HEK293 (cell line): ENCODE data around the gene POLD2.

Source experiments
- CTCF ChIA-PET: fragments of 350-600 bp; formaldehyde crosslinking; extraction: SDS; loops from one replicate; lab custom pipeline; 2021; ENCODE audit warnings: antibody characterized with exemption; lab: Yijun Ruan, JAX
- POLR2A ChIA-PET: fragments of 300-600 bp; formaldehyde crosslinking; extraction: SDS; loops from one replicate; lab custom pipeline; 2020; ENCODE audit warnings: antibody characterized with exemption, inconsistent platforms; lab: Yijun Ruan, JAX
- H3K27ac ChIP-seq: fragments of 200-500 bp; sonication (Bioruptor generic); 2 replicates; pipeline ENCODE4 v1.5.1; 2014; ENCODE audit warnings: low read depth, low read length, control low read depth, inconsistent platforms; ENCODE audit errors: extremely low read depth
- H3K36me3 ChIP-seq, 2 experiments: fragments of 200-500 bp in 1 of 2; sonication (Bioruptor generic) in 1 of 2; 1 replicate in 1 of 2; 2 replicates in 1 of 2; pipeline ENCODE4 v1.5.1; 2014 to 2017; ENCODE audit warnings: inconsistent platforms in 2 of 2, low read length in 2 of 2; ENCODE audit not compliant: control insufficient read depth in 2 of 2, insufficient read depth in 1 of 2
- H3K4me1 ChIP-seq: fragments of 200-500 bp; sonication (Bioruptor generic); 2 replicates; pipeline ENCODE4 v1.5.1; 2014; ENCODE audit warnings: mild to moderate bottlenecking, low read length, inconsistent platforms; ENCODE audit not compliant: control insufficient read depth, insufficient read depth
- H3K4me3 ChIP-seq: 2 replicates; pipeline ENCODE4 v1.5.1; 2011; ENCODE audit warnings: low read depth, mild to moderate bottlenecking, control low read depth, low read length, moderate library complexity
- H3K9me3 ChIP-seq: fragments of 200-500 bp; sonication (Bioruptor generic); 2 replicates; pipeline ENCODE4 v1.5.1; 2014; ENCODE audit warnings: low read depth, low read length, inconsistent platforms; ENCODE audit not compliant: control insufficient read depth, insufficient read depth
- BCL6B ChIP-seq: fragments of 450-650 bp; formaldehyde crosslinking; IDR thresholded peaks from 2 replicates; pipeline ENCODE4 v1.5.1; 2017; ENCODE audit warnings: missing biosample characterization, missing genetic modification characterization
- GFI1B ChIP-seq: fragments of 450-650 bp; formaldehyde crosslinking; IDR thresholded peaks from 2 replicates; pipeline ENCODE4 v1.5.1; 2016; ENCODE audit warnings: missing biosample characterization, missing genetic modification characterization
- KLF7 ChIP-seq: fragments of 450-650 bp; formaldehyde crosslinking; IDR thresholded peaks from 2 replicates; pipeline ENCODE4 v1.5.1; 2016; ENCODE audit warnings: missing biosample characterization, missing genetic modification characterization, borderline replicate concordance
- KLF8 ChIP-seq: fragments of 450-650 bp; formaldehyde crosslinking; IDR thresholded peaks from 2 replicates; pipeline ENCODE4 v1.5.1; 2016; ENCODE audit warnings: missing biosample characterization, missing genetic modification characterization
- OSR2 ChIP-seq: fragments of 450-650 bp; formaldehyde crosslinking; IDR thresholded peaks from 2 replicates; pipeline ENCODE4 v1.5.1; 2016; ENCODE audit warnings: missing biosample characterization, missing genetic modification characterization
- PRDM2 ChIP-seq: fragments of 450-650 bp; formaldehyde crosslinking; IDR thresholded peaks from 2 replicates; pipeline ENCODE4 v1.5.1; 2016; ENCODE audit warnings: missing biosample characterization, missing genetic modification characterization, borderline replicate concordance
- SETDB1 ChIP-seq: IDR thresholded peaks from one replicate; pipeline ENCODE4 v1.6.1; 2017; ENCODE audit warnings: mild to moderate bottlenecking, low read length, moderate library complexity, mixed read lengths; ENCODE audit not compliant: insufficient read length
- ZFP69B ChIP-seq: fragments of 450-650 bp; formaldehyde crosslinking; IDR thresholded peaks from 2 replicates; pipeline ENCODE4 v1.5.1; 2016; ENCODE audit warnings: missing biosample characterization, missing genetic modification characterization
- ZNF404 ChIP-seq: fragments of 450-650 bp; formaldehyde crosslinking; IDR thresholded peaks from 2 replicates; pipeline ENCODE4 v1.5.1; 2017; ENCODE audit warnings: missing biosample characterization, missing genetic modification characterization
- ZNF510 ChIP-seq: fragments of 450-650 bp; formaldehyde crosslinking; IDR thresholded peaks from 2 replicates; pipeline ENCODE4 v1.5.1; 2018; ENCODE audit warnings: mild to moderate bottlenecking, missing genetic modification characterization, missing biosample characterization; ENCODE audit not compliant: insufficient replicate concordance
- ZNF514 ChIP-seq: fragments of 450-650 bp; formaldehyde crosslinking; IDR thresholded peaks from 2 replicates; pipeline ENCODE4 v1.5.1; 2016; ENCODE audit warnings: missing biosample characterization, missing genetic modification characterization
- ZNF791 ChIP-seq: fragments of 450-650 bp; formaldehyde crosslinking; IDR thresholded peaks from 2 replicates; pipeline ENCODE4 v1.5.1; 2016; ENCODE audit warnings: missing biosample characterization, missing genetic modification characterization
- ZSCAN23 ChIP-seq: fragments of 450-650 bp; formaldehyde crosslinking; IDR thresholded peaks from 2 replicates; pipeline ENCODE4 v1.5.1; 2016; ENCODE audit warnings: missing biosample characterization, missing genetic modification characterization
- TF ChIP-seq, protein P1 (sequence below): fragments of 450-650 bp; formaldehyde crosslinking; conservative IDR thresholded peaks from 2 replicates; pipeline ENCODE4 v1.5.1; 2016; ENCODE audit warnings: low read depth, missing biosample characterization, missing genetic modification characterization

The POLD2 gene

GRCh38 chr7:44105832-44106231 is 17.5 kb downstream of the POLD2 start:
- H3K9me3 ChIP-seq = no peaks in the 10 kb centered on the region
- H3K36me3 ChIP-seq = no peaks in the 10 kb centered on the region
- H3K27ac ChIP-seq = no peak overlapping the region
- TF ChIP-seq GFI1B (no peak), KLF8 (tag by site-specific recombination) (no peak), ZNF404 (tag by site-specific recombination) (no peak), ZNF791 (tag by site-specific recombination) (no peak), ZNF514 (no peak), ZSCAN23 (no peak), PRDM2 (no peak), ZNF510 (tag by site-specific recombination) (no peak), BCL6B (tag by site-specific recombination) (no peak), OSR2 (tag by site-specific recombination) (no peak), SETDB1 (no peak), ZFP69B (tag by site-specific recombination) (no peak), KLF7 (tag by site-specific recombination) (no peak)
- TF ChIP-seq, protein P1, sequence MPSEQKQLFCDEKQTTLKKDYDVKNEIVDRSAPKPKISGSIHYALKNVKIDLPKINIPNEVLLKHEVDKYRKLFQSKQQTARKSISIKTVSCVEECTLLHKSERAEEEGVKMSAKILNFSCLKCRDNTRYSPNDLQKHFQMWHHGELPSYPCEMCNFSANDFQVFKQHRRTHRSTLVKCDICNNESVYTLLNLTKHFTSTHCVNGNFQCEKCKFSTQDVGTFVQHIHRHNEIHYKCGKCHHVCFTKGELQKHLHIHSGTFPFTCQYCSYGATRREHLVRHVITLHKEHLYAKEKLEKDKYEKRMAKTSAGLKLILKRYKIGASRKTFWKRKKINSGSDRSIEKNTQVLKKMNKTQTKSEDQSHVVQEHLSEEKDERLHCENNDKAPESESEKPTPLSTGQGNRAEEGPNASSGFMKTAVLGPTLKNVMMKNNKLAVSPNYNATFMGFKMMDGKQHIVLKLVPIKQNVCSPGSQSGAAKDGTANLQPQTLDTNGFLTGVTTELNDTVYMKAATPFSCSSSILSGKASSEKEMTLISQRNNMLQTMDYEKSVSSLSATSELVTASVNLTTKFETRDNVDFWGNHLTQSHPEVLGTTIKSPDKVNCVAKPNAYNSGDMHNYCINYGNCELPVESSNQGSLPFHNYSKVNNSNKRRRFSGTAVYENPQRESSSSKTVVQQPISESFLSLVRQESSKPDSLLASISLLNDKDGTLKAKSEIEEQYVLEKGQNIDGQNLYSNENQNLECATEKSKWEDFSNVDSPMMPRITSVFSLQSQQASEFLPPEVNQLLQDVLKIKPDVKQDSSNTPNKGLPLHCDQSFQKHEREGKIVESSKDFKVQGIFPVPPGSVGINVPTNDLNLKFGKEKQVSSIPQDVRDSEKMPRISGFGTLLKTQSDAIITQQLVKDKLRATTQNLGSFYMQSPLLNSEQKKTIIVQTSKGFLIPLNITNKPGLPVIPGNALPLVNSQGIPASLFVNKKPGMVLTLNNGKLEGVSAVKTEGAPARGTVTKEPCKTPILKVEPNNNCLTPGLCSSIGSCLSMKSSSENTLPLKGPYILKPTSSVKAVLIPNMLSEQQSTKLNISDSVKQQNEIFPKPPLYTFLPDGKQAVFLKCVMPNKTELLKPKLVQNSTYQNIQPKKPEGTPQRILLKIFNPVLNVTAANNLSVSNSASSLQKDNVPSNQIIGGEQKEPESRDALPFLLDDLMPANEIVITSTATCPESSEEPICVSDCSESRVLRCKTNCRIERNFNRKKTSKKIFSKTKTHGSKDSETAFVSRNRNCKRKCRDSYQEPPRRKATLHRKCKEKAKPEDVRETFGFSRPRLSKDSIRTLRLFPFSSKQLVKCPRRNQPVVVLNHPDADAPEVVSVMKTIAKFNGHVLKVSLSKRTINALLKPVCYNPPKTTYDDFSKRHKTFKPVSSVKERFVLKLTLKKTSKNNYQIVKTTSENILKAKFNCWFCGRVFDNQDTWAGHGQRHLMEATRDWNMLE (tag by site-specific recombination) = no peak
- TF ChIP-seq, all 188 proteins: peak for 0
- Histone ChIP-seq H3K4me3 (no peak overlapping the region), H3K4me1 (no peaks in the 10 kb centered on the region)
- POLR2A ChIA-PET = interaction anchor here (0.6 to 1.5 kb wide), 2 partner anchors 11 to 30 kb away, joined by 3 read pairs; no protein-coding TSS in a partner anchor
- CTCF ChIA-PET = interaction anchor here (0.7 kb wide), 1 partner anchor 20 kb away, joined by 3 read pairs; no protein-coding TSS in a partner anchor
